NT2/D1 (cell line): ENCODE measurements around the gene PPEF2.
"Not testable (repeated sequence)": the region's sequence is repeated elsewhere in the genome, so short reads cannot be mapped to it uniquely, and the experiment has no call there.

ENCODE experiments used
- DNase-seq: peaks from one replicate; pipeline ENCODE4 v3.0.0-alpha.2; 2011; ENCODE audit warnings: low read depth, low spot score
- H3K27me3 ChIP-seq: 2 replicates; pipeline ENCODE4 v1.6.0; 2011; ENCODE audit warnings: mild to moderate bottlenecking; ENCODE audit not compliant: insufficient read length, insufficient read depth
- H3K36me3 ChIP-seq: 2 replicates; pipeline ENCODE4 v1.6.1; 2011; ENCODE audit warnings: mild to moderate bottlenecking, low read length, mixed read lengths; ENCODE audit not compliant: insufficient read depth, insufficient read length
- H3K4me1 ChIP-seq: 2 replicates; pipeline ENCODE4 v1.5.1; 2011; ENCODE audit not compliant: insufficient read depth, insufficient read length
- H3K4me3 ChIP-seq: 2 replicates; pipeline ENCODE4 v1.5.1; 2011; ENCODE audit warnings: low read depth; ENCODE audit not compliant: insufficient read length
- H3K9ac ChIP-seq: 2 replicates; pipeline ENCODE4 v1.6.0; 2011; ENCODE audit warnings: low read depth; ENCODE audit not compliant: insufficient read length
- H3K9me3 ChIP-seq: 2 replicates; pipeline ENCODE4 v1.5.1; 2011; ENCODE audit warnings: mild to moderate bottlenecking, low read length; ENCODE audit not compliant: insufficient read depth
- SUZ12 ChIP-seq: IDR thresholded peaks from 2 replicates; pipeline ENCODE4 v1.6.1; 2011; ENCODE audit not compliant: insufficient read length, insufficient read depth; ENCODE audit errors: extremely low read depth
- YY1 ChIP-seq: IDR thresholded peaks from 2 replicates; pipeline ENCODE4 v1.6.1; 2011; ENCODE audit not compliant: insufficient read length, insufficient read depth
- ZNF274 ChIP-seq: IDR thresholded peaks from 2 replicates; pipeline ENCODE4 v1.6.1; 2011; ENCODE audit warnings: mild to moderate bottlenecking, low read depth, low read length

Gene PPEF2

GRCh38 chr4:75924309-75924827, 22.1 kb upstream of the PPEF2 start:
- Histone ChIP-seq H3K4me1 (no peaks in the 10 kb centered on the region), H3K4me3 (no peak overlapping the region), H3K27me3 (no peaks in the 10 kb centered on the region), H3K9me3 (no peaks in the 10 kb centered on the region), H3K36me3 (peaks cover 15% of the 10 kb centered on the region), H3K9ac (no peak overlapping the region)
- no peak for DNase-seq
- TF ChIP-seq ZNF274, result no peak
- TF ChIP-seq YY1, result no peak
- no peak for TF ChIP-seq SUZ12

- no peak overlapping the region for H3K4me3 ChIP-seq
- DNase-seq, result no peak
- no peak for TF ChIP-seq YY1
- no peak overlapping the region for H3K9ac ChIP-seq
- H3K9me3 ChIP-seq, result no peaks in the 10 kb centered on the region
- no peaks in the 10 kb centered on the region for H3K4me1 ChIP-seq
- H3K27me3 ChIP-seq, result no peaks in the 10 kb centered on the region
- H3K36me3 ChIP-seq, result peaks cover 15% of the 10 kb centered on the region
Measured at GRCh38 chr4:75922588-75922987, 20.3 kb upstream of the PPEF2 start.

GRCh38 chr4:75921910-75922309, 19.7 kb upstream of the PPEF2 start:
- no peaks in the 10 kb centered on the region for H3K9me3 ChIP-seq
- TF ChIP-seq ZNF274 (no peak), SUZ12 (no peak), YY1 (no peak)
- H3K4me1 ChIP-seq, result no peaks in the 10 kb centered on the region
- no peak for DNase-seq
- H3K4me3 ChIP-seq, result no peak overlapping the region
- H3K36me3 ChIP-seq, result peaks cover 19% of the 10 kb centered on the region
- no peak overlapping the region for H3K9ac ChIP-seq
- no peaks in the 10 kb centered on the region for H3K27me3 ChIP-seq

GRCh38 chr4:75920327-75920726, 18.1 kb upstream of the PPEF2 start:
- Histone ChIP-seq H3K4me1 (no peaks in the 10 kb centered on the region), H3K9ac (no peak overlapping the region), H3K27me3 (no peaks in the 10 kb centered on the region), H3K4me3 (no peak overlapping the region), H3K9me3 (no peaks in the 10 kb centered on the region), H3K36me3 (peaks cover 19% of the 10 kb centered on the region)
- TF ChIP-seq ZNF274 (no peak), SUZ12 (no peak), YY1 (no peak)
- DNase-seq, result no peak

- no peak for TF ChIP-seq SUZ12
- no peak for TF ChIP-seq ZNF274
- TF ChIP-seq YY1, result no peak
- Histone ChIP-seq H3K9me3 (no peaks in the 10 kb centered on the region), H3K4me3 (no peak overlapping the region), H3K36me3 (peaks cover 19% of the 10 kb centered on the region), H3K9ac (no peak overlapping the region), H3K27me3 (no peaks in the 10 kb centered on the region), H3K4me1 (no peaks in the 10 kb centered on the region)
- DNase-seq, result no peak
Measured at GRCh38 chr4:75919920-75920319, 17.7 kb upstream of the PPEF2 start.

GRCh38 chr4:75916091-75916661, 13.9 kb upstream of the PPEF2 start:
- no peaks in the 10 kb centered on the region for H3K4me1 ChIP-seq
- peaks cover 19% of the 10 kb centered on the region for H3K36me3 ChIP-seq
- no peak overlapping the region for H3K9ac ChIP-seq
- no peaks in the 10 kb centered on the region for H3K9me3 ChIP-seq
- no peak for TF ChIP-seq ZNF274
- no peak for TF ChIP-seq YY1
- H3K4me3 ChIP-seq, result no peak overlapping the region
- H3K27me3 ChIP-seq, result no peaks in the 10 kb centered on the region
- DNase-seq, result no peak

GRCh38 chr4:75912968-75913367, 10.7 kb upstream of the PPEF2 start:
- H3K4me1 ChIP-seq, result no peaks in the 10 kb centered on the region
- H3K27me3 ChIP-seq, result no peaks in the 10 kb centered on the region
- peaks cover 10% of the 10 kb centered on the region for H3K9me3 ChIP-seq
- H3K9ac ChIP-seq, result no peak overlapping the region
- TF ChIP-seq YY1, result no peak
- TF ChIP-seq ZNF274, result no peak
- no peak for TF ChIP-seq SUZ12
- no peak overlapping the region for H3K4me3 ChIP-seq
- peaks cover 5% of the 10 kb centered on the region for H3K36me3 ChIP-seq
- DNase-seq, result no peak

- not testable (repeated sequence) for H3K4me1 ChIP-seq, H3K27me3 ChIP-seq, H3K4me3 ChIP-seq, DNase-seq, H3K36me3 ChIP-seq, H3K9ac ChIP-seq
- H3K9me3 ChIP-seq, result peaks cover 10% of the 10 kb centered on the region
Measured at GRCh38 chr4:75910831-75911230, 8.6 kb upstream of the PPEF2 start.
